ENCODE results near the gene HCN1.

DNA sequence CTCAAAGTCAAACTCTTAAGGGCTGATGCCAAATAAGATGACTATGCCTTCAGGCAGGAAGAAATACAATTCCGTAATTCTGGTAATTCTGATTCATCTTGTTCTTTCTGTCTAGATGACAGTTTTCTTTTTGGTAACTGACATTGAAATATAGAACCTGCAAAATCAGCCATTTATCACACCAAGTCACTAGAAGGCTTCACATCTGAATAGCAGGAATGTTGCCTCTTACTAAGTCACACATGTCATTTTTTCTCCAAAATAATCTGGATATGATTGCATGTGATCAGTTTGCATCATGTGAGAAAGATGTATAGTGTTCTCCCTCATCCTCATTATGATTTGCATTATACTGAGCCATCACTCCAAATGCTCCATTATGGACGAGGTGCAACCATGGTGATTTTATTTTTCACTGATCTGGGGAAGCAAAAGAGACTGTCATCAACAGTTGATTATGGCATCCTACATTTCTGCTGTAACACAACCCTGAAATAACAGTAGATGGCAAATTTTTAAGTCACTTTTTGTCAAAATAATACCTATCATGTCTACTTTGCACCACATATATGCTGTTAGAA, 69.0 kb downstream of the HCN1 start:
- TF ChIP-seq CTCF (IDR thresholded peaks at IDR 0.05) (no peak), POLR2A (IDR thresholded peaks at IDR 0.05) (no peak)
